Spleen (tissue), 11 donors: ENCODE results near the gene GHRHR. TPM values are rescaled to one million over a fixed set of nuclear protein-coding genes. Genes with fewer than 3 reads are reported as not detected.

ENCODE experiments used
- DNase-seq: peaks from one replicate; pipeline ENCODE4 v3.0.0-alpha.2; 2020
- H3K27ac ChIP-seq, 8 donors: fragments of 200-600 bp; sonication (generic) in 7 of 8; 1 replicate in 4 of 8; 2 replicates in 4 of 8; pipeline versions ENCODE4 v1.5.0 to v1.8.0; 2016 to 2021; ENCODE audit warnings: inconsistent platforms in 4 of 8, mild to moderate bottlenecking in 4 of 8, moderate library complexity in 1 of 8
- H3K27me3 ChIP-seq, 7 donors: fragments of 200-600 bp; sonication (generic) in 6 of 7; replicated peaks in 1 of 7; 1 replicate in 4 of 7; 2 replicates in 3 of 7; pipeline versions ENCODE4 v1.5.0 to v1.8.0; 2016 to 2021; ENCODE audit warnings: inconsistent platforms in 3 of 7, mild to moderate bottlenecking in 1 of 7
- H3K36me3 ChIP-seq, 6 donors: fragments of 200-600 bp; sonication (generic) in 5 of 6; 1 replicate in 4 of 6; 2 replicates in 2 of 6; pipeline versions ENCODE4 v1.5.0 to v1.8.0; 2016 to 2021; ENCODE audit warnings: inconsistent platforms in 2 of 6
- H3K4me1 ChIP-seq, 6 donors: fragments of 200-600 bp; sonication (generic) in 5 of 6; 1 replicate in 3 of 6; 2 replicates in 3 of 6; pipeline versions ENCODE4 v1.5.0 to v1.8.0; 2016 to 2021; ENCODE audit warnings: inconsistent platforms in 3 of 6
- H3K4me3 ChIP-seq, 8 donors: fragments of 200-600 bp; sonication (generic) in 7 of 8; 1 replicate in 4 of 8; 2 replicates in 4 of 8; pipeline versions ENCODE4 v1.5.0 to v1.8.0; 2016 to 2021; ENCODE audit warnings: inconsistent platforms in 4 of 8, mild to moderate bottlenecking in 4 of 8, moderate library complexity in 2 of 8
- H3K9me3 ChIP-seq, 8 donors: fragments of 200-600 bp; sonication (generic) in 7 of 8; 1 replicate in 4 of 8; 2 replicates in 4 of 8; pipeline versions ENCODE4 v1.5.0 to v1.8.0; 2016 to 2021; ENCODE audit warnings: inconsistent platforms in 4 of 8
- POLR2A ChIP-seq, 3 donors: fragments of 450-650 bp; IDR thresholded peaks; one replicate each; pipeline ENCODE4 v1.5.1; 2017; ENCODE audit warnings: antibody characterized with exemption in 3 of 3, mild to moderate bottlenecking in 1 of 3
- POLR2AphosphoS5 ChIP-seq, 3 donors: sonication (generic); formaldehyde crosslinking; IDR thresholded peaks; one replicate each; pipeline ENCODE4 v1.5.1; 2017; ENCODE audit warnings: antibody characterized with exemption in 3 of 3
- WGBS, 5 donors: extraction: QIAGEN DNeasy Blood & Tissue Kit in 3 of 5; methylation state at CpG; one replicate each; pipeline versions ENCODE4 v1.1.5 to v1.1.7; 2013 to 2018; 5-methylcytosine and 5-hydroxymethylcytosine counted together
- intact Hi-C: fragments of 100-400 bp; cut with DNase I; formaldehyde crosslinking; loops from one replicate; pipeline ENCODE4 v1.15.0; 2023; ENCODE audit warnings: low total_unique reads
- polyA plus RNA-seq, 3 donors: library from polyadenylated mRNA; stranded (reverse); fragments of 200-250 nt; gene quantifications; one replicate each; pipeline ENCODE4 v1.2.1, GENCODE V29; 2013
- total RNA-seq, 7 donors: library from RNA; depleted of rRNA in 3 of 7; stranded (reverse); fragments of >200 nt in 3 of 7; fragmentation: NEBNext Ultra II Directional in 4 of 7; extraction: Animal tissue kit (Norgen Biotek cat#: 25700) in 4 of 7; gene quantifications; one replicate each; pipeline versions ENCODE4 v1.1.0 to v1.2.1, GENCODE V29; 2016 to 2021
- TF ChIP-seq, protein P1 (sequence below), 11 experiments: fragments of 200-600 bp in 7 of 11; fragments of 450-650 bp in 4 of 11; sonication (generic) in 4 of 11; IDR thresholded peaks in 8 of 11; conservative IDR thresholded peaks in 3 of 11; 1 replicate in 7 of 11; 2 replicates in 4 of 11; pipeline versions ENCODE4 v1.4.0 to v1.8.0; 2016 to 2021; ENCODE audit warnings: antibody characterized with exemption in 11 of 11, inconsistent platforms in 4 of 11, mild to moderate bottlenecking in 1 of 11
- donor health status: healthy with polysubstance abuse.
- donor health status: DM: no; HTN: no; CAD: no; lungs with moderate emphysema.
- donor health status: DM: no; HTN: no; CAD: no.
- donor health status: Bipolar disorder and iron deficiency.
- donor health status: healthy.
- donor health status: DM: no; HTN: no; CAD: no.
- donor health status: DM: yes; HTN: yes; CAD: no.

GHRHR gene
- total and polyA plus RNA-seq, 10 donors = not detected

DNA sequence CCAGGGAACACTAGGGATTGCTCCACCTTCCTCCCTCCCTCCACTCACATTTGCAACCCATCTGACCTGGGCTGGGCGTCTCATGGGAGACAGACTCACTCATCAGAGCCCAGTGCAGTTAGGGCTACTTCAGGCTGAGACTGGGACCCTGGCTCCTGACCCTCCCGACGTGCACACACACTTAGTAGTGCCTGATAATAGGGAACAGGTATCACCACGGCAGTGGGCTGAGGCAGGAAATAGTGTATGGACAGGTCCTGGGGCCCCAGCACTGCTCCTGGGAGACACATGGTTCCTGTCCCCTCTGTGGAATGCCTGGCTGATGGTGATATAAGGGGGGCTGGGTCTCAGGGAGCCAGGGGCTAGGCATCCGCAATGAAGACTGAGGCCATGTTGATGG is 37.8 kb upstream of the GHRHR start:
- Histone ChIP-seq H3K27ac (no peak overlapping the region), H3K4me3 (no peak overlapping the region), H3K36me3 (no peaks in the 10 kb centered on the region), H3K4me1 (peaks cover 0 to 7% (median 0%) of the 10 kb centered on the region in 6 donors), H3K27me3 (peaks cover 0 to 4% (median 0%) of the 10 kb centered on the region in 7 donors), H3K9me3 (peaks cover 0 to 17% (median 8%) of the 10 kb centered on the region in 8 donors)
- peak; percentile 67 for DNase-seq
- intact Hi-C loops = no loop called here
- 51 to 73% (median 65%) methylated on average over 2 to 5 of the region's 5 CpGs for WGBS, 5 donors
- no peak for TF ChIP-seq POLR2A (IDR thresholded peaks at IDR 0.05)
- TF ChIP-seq POLR2AphosphoS5 (IDR thresholded peaks at IDR 0.05) = no peak
- TF ChIP-seq, protein P1, sequence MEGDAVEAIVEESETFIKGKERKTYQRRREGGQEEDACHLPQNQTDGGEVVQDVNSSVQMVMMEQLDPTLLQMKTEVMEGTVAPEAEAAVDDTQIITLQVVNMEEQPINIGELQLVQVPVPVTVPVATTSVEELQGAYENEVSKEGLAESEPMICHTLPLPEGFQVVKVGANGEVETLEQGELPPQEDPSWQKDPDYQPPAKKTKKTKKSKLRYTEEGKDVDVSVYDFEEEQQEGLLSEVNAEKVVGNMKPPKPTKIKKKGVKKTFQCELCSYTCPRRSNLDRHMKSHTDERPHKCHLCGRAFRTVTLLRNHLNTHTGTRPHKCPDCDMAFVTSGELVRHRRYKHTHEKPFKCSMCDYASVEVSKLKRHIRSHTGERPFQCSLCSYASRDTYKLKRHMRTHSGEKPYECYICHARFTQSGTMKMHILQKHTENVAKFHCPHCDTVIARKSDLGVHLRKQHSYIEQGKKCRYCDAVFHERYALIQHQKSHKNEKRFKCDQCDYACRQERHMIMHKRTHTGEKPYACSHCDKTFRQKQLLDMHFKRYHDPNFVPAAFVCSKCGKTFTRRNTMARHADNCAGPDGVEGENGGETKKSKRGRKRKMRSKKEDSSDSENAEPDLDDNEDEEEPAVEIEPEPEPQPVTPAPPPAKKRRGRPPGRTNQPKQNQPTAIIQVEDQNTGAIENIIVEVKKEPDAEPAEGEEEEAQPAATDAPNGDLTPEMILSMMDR (IDR thresholded peaks at IDR 0.05 in 8 of 11, conservative IDR thresholded peaks at IDR 0.05 in 3 of 11) = no peak

DNA sequence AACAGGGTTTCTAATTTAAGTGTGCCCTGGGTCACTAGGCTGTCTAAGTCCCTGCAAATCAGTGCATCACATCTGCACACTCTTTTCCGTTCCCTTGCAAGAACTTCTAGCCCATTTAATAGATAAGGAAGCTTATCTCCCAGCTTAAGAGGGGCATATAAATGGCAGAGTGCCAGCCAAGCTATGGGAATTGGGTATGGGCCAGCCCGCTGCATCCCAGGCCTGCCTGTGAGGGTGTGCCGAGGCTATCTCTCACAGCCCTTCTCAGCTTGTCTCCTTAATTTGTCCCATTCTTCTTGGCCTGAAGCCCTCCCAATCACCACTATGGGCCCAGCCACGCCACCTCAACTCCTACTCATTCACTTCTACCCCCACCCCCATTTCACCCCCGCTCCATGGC is 37.4 kb upstream of the GHRHR start:
- H3K4me3 ChIP-seq = no peak overlapping the region
- peaks cover 0 to 7% (median 0%) of the 10 kb centered on the region in 6 donors for H3K4me1 ChIP-seq
- no peak overlapping the region for H3K27ac ChIP-seq
- H3K27me3 ChIP-seq = peaks cover 0 to 4% (median 0%) of the 10 kb centered on the region in 7 donors
- DNase-seq = peak; percentile 57
- TF ChIP-seq, protein P1 (IDR thresholded peaks at IDR 0.05 in 8 of 11, conservative IDR thresholded peaks at IDR 0.05 in 3 of 11) = no peak
- no peak for TF ChIP-seq POLR2A (IDR thresholded peaks at IDR 0.05)
- peak in 2 of 3 donors; percentile 70 to 73 for TF ChIP-seq POLR2AphosphoS5 (IDR thresholded peaks at IDR 0.05)
- WGBS, 5 donors = 62 to 71% (median 67%) methylated on average over 5 of the region's 5 CpGs
- H3K9me3 ChIP-seq = peaks cover 0 to 17% (median 8%) of the 10 kb centered on the region in 8 donors
- no peaks in the 10 kb centered on the region for H3K36me3 ChIP-seq
- intact Hi-C loops = no loop called here

DNA sequence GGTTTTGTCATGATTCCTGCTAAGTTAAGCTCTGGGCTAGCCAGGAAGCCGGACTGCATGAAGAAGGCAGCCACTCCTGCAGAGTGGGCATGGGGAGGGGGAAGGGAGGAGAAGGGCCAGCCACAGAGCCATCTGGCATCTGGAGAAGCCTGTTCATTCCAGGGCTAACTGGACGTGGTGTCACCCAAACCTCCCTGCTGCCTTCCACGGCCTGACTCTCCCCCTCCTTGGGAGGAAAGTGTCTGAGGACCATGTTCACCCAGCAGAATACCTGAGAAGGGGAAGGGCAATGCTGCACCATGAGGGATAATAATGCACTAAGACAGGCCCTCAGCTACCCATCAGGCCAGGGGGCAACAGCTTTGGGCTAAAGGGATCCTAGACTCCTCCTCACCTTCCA is 36.7 kb upstream of the GHRHR start:
- H3K27ac ChIP-seq = no peak overlapping the region
- 83 to 100% (median 93%) methylated on average over 3 of the region's 3 CpGs for WGBS, 5 donors
- H3K36me3 ChIP-seq = no peaks in the 10 kb centered on the region
- peak; percentile 45 for DNase-seq
- TF ChIP-seq POLR2A (IDR thresholded peaks at IDR 0.05) (no peak), POLR2AphosphoS5 (IDR thresholded peaks at IDR 0.05) (no peak)
- TF ChIP-seq, protein P1 (IDR thresholded peaks at IDR 0.05 in 8 of 11, conservative IDR thresholded peaks at IDR 0.05 in 3 of 11) = no peak
- H3K9me3 ChIP-seq = peaks cover 0 to 17% (median 8%) of the 10 kb centered on the region in 8 donors
- intact Hi-C loops = no loop called here
- H3K27me3 ChIP-seq = peaks cover 0 to 4% (median 0%) of the 10 kb centered on the region in 7 donors
- H3K4me3 ChIP-seq = no peak overlapping the region
- H3K4me1 ChIP-seq = peaks cover 0 to 7% (median 0%) of the 10 kb centered on the region in 6 donors

DNA sequence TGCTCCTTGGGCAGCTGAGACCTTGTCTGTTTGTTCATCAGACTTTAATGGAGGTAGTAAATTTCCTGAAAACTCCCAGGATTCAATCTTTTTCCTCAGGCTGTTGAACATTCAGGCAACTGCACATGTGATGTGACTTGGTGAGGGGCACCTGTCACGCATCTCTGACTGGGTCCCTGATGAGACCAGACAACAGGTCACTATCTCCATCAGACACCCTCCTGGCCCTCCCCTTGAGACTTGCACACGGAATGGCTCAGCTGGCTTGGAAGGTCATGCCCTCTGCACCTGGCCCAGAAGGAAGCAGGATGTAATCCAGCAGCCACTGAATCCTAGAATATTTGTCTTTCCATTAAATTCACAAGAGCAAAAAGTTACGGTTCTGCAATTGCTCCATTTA is 36.2 kb upstream of the GHRHR start:
- Histone ChIP-seq H3K36me3 (no peaks in the 10 kb centered on the region), H3K4me1 (peaks cover 0 to 7% (median 0%) of the 10 kb centered on the region in 6 donors), H3K4me3 (no peak overlapping the region), H3K9me3 (peaks cover 0 to 17% (median 8%) of the 10 kb centered on the region in 8 donors), H3K27ac (no peak overlapping the region), H3K27me3 (peaks cover 0 to 5% (median 0%) of the 10 kb centered on the region in 7 donors)
- 58 to 88% (median 84%) methylated on average over 3 of the region's 3 CpGs for WGBS, 5 donors
- intact Hi-C loops = no loop called here
- no peak for DNase-seq
- TF ChIP-seq, protein P1 (IDR thresholded peaks at IDR 0.05 in 8 of 11, conservative IDR thresholded peaks at IDR 0.05 in 3 of 11) = no peak
- TF ChIP-seq POLR2AphosphoS5 (IDR thresholded peaks at IDR 0.05) (no peak), POLR2A (IDR thresholded peaks at IDR 0.05) (no peak)
